Peyer's patch (tissue), 4 donors: ENCODE data around the gene EBLN2.

Source experiments
- POLR2A ChIP-seq, 2 donors: fragments of 450-650 bp; IDR thresholded peaks; one replicate each; pipeline ENCODE4 v1.5.1; 2017; ENCODE audit warnings: antibody characterized with exemption in 2 of 2, mild to moderate bottlenecking in 2 of 2, moderate library complexity in 2 of 2
- TF ChIP-seq, protein P1 (sequence below), 6 experiments: fragments of 450-650 bp in 4 of 6; fragments of 200-600 bp in 2 of 6; sonication (generic) in 1 of 6; IDR thresholded peaks; one replicate each; pipeline ENCODE4 v1.5.1; 2017 to 2019; ENCODE audit warnings: antibody characterized with exemption in 6 of 6, mild to moderate bottlenecking in 3 of 6, moderate library complexity in 1 of 6

DNA sequence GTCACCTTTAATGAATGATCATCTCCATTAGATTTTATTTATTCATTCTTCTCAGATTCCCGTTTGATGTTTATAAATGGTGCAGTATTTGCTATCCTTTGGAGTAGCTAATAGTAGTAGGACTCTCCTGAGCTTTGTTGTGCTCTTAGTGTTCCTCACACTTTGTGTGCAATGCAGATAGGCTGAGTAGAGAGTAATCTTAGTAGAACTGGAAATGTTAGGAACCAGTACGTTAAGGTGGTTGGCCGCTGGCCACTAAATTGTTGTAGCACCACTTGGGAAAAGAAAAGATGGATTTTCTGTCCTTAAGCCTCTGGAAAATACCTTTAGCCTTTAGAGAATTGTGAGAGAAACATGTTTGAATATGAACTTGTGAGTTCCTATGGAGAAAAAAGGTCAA is 19.9 kb upstream of the EBLN2 start:
- TF ChIP-seq, protein P1, sequence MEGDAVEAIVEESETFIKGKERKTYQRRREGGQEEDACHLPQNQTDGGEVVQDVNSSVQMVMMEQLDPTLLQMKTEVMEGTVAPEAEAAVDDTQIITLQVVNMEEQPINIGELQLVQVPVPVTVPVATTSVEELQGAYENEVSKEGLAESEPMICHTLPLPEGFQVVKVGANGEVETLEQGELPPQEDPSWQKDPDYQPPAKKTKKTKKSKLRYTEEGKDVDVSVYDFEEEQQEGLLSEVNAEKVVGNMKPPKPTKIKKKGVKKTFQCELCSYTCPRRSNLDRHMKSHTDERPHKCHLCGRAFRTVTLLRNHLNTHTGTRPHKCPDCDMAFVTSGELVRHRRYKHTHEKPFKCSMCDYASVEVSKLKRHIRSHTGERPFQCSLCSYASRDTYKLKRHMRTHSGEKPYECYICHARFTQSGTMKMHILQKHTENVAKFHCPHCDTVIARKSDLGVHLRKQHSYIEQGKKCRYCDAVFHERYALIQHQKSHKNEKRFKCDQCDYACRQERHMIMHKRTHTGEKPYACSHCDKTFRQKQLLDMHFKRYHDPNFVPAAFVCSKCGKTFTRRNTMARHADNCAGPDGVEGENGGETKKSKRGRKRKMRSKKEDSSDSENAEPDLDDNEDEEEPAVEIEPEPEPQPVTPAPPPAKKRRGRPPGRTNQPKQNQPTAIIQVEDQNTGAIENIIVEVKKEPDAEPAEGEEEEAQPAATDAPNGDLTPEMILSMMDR (IDR thresholded peaks at IDR 0.05) = no peak
- TF ChIP-seq POLR2A (IDR thresholded peaks at IDR 0.05) = no peak
